Uterus (tissue), 2 donors: ENCODE measurements around the gene HOXD4.

Source experiments
- CTCF ChIP-seq, 4 experiments: fragments of 200-600 bp in 2 of 4; fragments of 450-650 bp in 2 of 4; sonication (generic) in 2 of 4; IDR thresholded peaks; one replicate each; pipeline ENCODE4 v1.5.1; 2016 to 2019; ENCODE audit warnings: antibody characterized with exemption in 4 of 4, mild to moderate bottlenecking in 2 of 4, moderate library complexity in 1 of 4
- POLR2A ChIP-seq, 2 donors: fragments of 450-650 bp; IDR thresholded peaks; one replicate each; pipeline ENCODE4 v1.6.1; 2016; ENCODE audit warnings: antibody characterized with exemption in 2 of 2, mild to moderate bottlenecking in 1 of 2, moderate library complexity in 1 of 2

DNA sequence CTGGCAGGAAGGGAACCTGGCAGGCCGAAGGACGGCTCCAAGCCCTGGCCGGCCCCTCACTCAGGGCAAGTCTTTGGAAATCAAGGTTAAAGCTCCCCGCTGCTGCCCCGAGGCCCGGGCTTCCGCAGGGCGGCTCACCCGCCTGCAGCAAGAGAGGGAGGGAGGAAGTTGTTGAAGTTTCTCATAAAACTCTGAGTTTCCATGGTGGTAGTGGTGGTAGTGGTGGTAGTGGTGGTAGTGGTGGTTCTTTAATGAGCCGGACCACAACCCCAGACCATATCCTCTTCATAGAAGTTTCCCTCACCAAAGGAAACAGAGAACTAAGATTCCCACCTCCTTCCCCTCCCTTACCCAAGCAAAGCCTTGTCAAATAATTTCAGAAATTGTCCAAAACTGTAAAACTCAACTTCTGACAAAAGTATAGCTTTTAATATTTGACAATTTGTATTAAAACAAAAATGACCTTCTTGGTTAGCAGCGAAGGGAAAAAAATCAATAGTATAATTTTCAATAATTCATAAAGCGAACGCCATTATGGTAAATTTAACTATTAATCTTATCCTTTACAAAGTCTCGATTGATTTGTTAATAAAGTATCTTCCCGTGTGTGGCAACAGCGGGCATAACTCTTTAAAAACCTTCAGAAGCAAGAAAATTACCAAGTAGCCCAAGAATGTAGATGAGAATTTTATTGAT is 36.3 kb upstream of the HOXD4 start:
- TF ChIP-seq CTCF (IDR thresholded peaks at IDR 0.05) = no peak
- TF ChIP-seq POLR2A (IDR thresholded peaks at IDR 0.05) = no peak
